GM18907 (cell line): ENCODE data around the gene SLC6A12.

Experiments used
- ATAC-seq: cut with Tn5 transposase; IDR thresholded peaks from one replicate; pipeline ENCODE4 v1.9.1; 2021; ENCODE audit warnings: mild to moderate bottlenecking, moderate library complexity; ENCODE audit not compliant: unreplicated experiment

SLC6A12 gene

GRCh38 chr12:167959-168600 lies 45.9 kb downstream of the SLC6A12 start:
- ATAC-seq: no peak

GRCh38 chr12:166425-167075 lies 47.4 kb downstream of the SLC6A12 start:
- ATAC-seq: no peak

DNA sequence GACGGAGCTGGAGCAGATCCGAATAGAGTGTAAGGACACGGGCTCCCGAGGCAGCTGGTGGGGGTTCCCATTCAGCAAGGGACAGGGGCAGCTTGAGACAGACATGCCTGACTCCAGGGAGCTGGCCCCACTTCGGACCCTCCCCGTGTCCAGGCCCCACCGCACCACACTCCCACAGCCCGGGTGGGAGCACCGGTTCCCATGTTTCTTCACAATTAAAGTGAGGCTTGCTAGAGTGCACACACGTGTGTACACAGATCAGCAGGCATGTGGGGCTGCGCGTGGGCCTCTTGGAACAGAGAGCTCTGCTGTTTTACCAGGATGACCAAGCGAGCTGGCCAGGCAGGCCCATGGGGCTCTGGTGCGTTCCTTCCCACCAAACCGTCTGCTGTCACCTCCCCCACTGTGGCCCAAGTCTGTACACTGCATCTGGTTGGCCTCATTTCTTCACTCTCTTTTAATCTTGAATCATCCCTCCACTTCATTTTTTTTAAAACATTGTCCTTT lies 48.0 kb downstream of the SLC6A12 start:
- ATAC-seq: no peak

DNA sequence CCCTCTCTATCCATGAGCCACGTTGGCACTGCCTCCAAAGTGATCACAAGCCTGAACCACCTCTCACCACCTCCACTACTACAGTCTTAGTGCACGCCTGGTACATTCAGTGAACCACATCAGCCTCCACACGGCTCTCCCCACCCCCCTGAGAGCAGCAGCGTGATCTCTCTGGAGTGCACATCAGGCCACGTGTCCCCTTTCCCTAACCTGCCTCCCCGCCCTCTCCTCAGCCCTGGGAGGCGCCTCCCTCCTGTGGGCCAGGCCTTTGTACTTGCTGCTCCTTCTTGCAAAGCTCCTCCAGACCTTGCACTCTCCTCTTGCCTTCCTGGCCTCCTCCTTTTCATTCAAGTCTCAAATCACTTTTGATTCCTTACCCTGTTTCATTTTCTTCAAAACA lies 49.8 kb downstream of the SLC6A12 start:
- ATAC-seq: no peak

- no peak for ATAC-seq
These were observed 50.5 kb downstream of the SLC6A12 start for GRCh38 chr12:163406-163986.

GRCh38 chr12:162467-163307 lies 51.3 kb downstream of the SLC6A12 start:
- no peak for ATAC-seq

GRCh38 chr12:161823-162222 lies 52.1 kb downstream of the SLC6A12 start:
- ATAC-seq: no peak

GRCh38 chr12:160858-161257 lies 53.1 kb downstream of the SLC6A12 start:
- no peak for ATAC-seq

GRCh38 chr12:159156-159782 lies 54.7 kb downstream of the SLC6A12 start:
- ATAC-seq: no peak

DNA sequence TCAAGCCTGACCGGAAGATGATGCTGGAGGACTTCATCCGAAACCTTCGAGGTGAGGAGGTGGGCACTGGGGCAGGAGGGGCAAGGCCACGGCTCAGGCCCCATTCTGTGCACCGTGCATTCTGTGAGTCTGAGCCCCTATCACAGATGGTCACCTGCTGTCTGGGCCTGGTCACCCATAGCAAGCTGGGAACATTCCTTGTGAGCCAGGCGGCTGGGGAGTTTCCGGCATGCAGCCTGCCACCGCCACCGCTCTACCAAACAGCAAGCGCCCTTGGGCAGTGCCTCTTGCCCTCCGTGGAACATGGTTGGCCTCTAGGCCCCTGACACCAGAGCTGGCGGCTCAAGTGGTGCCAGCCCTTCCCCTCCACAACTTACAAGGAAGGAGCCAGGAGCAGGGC lies 56.3 kb downstream of the SLC6A12 start:
- no peak for ATAC-seq

DNA sequence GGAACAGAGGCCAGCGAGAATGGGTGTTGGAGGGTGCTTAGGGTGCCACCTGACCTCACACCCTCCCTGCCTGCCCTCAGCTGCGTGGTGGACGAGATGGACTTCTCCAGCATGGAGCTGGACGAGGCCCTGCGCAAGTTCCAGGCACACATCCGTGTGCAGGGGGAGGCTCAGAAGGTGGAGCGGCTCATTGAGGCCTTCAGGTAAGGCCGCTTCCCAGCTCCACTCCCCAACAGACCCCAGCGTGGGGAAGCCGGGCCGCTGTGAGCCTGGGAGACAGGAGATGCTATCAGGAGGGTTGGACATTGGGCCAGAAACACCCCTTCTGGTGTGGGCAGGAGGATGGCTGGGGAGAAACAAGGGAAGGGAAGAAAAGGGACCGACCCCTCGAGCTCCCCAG lies 57.0 kb downstream of the SLC6A12 start:
- ATAC-seq: no peak

- ATAC-seq: no peak
These were observed 58.3 kb downstream of the SLC6A12 start for GRCh38 chr12:155646-156045.

GRCh38 chr12:155006-155405 lies 59.0 kb downstream of the SLC6A12 start:
- ATAC-seq: no peak

GRCh38 chr12:154058-154457 lies 59.9 kb downstream of the SLC6A12 start:
- no peak for ATAC-seq

DNA sequence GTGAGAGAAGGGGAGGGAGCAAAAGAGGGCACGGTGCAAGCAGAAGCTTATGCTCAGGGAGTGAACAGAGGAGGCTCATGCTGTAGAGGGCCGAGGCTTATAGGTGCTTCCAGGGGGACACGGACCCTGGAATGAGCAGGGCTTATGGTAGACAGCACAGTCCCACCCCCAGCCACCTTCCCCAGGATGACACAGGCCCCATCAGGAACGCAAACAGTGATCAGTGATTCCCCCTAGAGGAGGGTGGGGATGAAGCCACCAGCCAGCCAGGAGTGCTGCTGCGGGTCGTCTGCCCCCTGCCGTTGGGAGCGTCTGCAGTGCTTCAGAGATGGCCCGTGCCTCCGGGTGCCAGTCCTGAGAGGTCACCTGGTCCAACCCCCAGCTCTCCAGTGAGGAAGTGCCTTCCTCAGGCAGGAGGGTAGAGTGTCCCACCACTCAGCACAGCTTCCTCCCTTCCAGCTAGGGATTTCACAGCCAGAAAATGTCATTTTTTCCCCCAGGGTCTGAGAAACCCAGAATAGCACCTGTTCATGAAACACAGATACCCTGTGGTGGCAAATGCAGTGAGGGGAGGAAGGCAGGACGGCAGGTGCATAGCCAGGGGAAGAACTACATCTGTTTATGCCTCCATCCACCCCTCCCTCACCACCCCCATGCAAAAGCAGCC lies 60.7 kb downstream of the SLC6A12 start:
- ATAC-seq: no peak

- ATAC-seq: no peak
These were observed 61.5 kb downstream of the SLC6A12 start for GRCh38 chr12:152440-152839.

DNA sequence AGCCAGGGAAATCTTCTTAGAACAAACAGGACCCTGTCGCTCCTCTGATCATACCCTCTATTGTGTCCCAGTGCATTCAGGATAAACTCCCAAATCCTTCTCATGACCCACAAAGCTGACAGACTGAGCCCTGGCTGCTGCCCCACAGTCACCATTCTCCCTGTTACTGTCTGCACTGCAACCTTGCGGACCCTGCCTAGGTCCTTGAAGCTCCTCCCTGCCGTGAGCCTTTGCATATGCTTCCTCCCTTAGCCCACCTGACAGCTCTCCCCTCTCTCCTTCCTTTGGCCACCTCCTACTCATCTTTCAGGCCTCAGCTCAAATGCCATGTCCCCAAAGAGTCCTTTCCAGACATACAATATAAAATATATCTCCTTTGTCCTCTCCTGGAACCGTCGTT lies 62.4 kb downstream of the SLC6A12 start:
- ATAC-seq: no peak

GRCh38 chr12:148676-149416 lies 65.1 kb downstream of the SLC6A12 start:
- no peak for ATAC-seq

- no peak for ATAC-seq
These were observed 66.7 kb downstream of the SLC6A12 start for GRCh38 chr12:147242-147641.
